ENCODE data around the gene RAPH1.
A peak's percentile ranks its signal among the peaks of the same experiment; 100 is the strongest.
"Not testable (repeated sequence)": the region's sequence is repeated elsewhere in the genome, so short reads cannot be mapped to it uniquely, and the experiment has no call there.

RAPH1 gene

GRCh38 chr2:203476881-203477280 is 58.2 kb downstream of the RAPH1 start:
- no peak for DNase-seq

- DNase-seq: no peak
Observed at GRCh38 chr2:203471323-203471722, 63.8 kb downstream of the RAPH1 start.

GRCh38 chr2:203470371-203470770 is 64.7 kb downstream of the RAPH1 start:
- no peak for DNase-seq

- no peak for DNase-seq
Observed at GRCh38 chr2:203469546-203469945, 65.6 kb downstream of the RAPH1 start.

GRCh38 chr2:203463266-203463678 is 71.8 kb downstream of the RAPH1 start:
- no peak for DNase-seq

- no peak for DNase-seq
Observed at GRCh38 chr2:203462308-203462707, 72.8 kb downstream of the RAPH1 start.

- DNase-seq: no peak
Observed at GRCh38 chr2:203461746-203462145, 73.4 kb downstream of the RAPH1 start.

- DNase-seq: no peak
Observed at GRCh38 chr2:203455209-203455608, 79.9 kb downstream of the RAPH1 start.

GRCh38 chr2:203453858-203454451 is 81.1 kb downstream of the RAPH1 start:
- DNase-seq: peak in 1 of 2 experiments; percentile 49

- DNase-seq: no peak
Observed at GRCh38 chr2:203451689-203452088, 83.4 kb downstream of the RAPH1 start.

GRCh38 chr2:203451011-203451410 is 84.1 kb downstream of the RAPH1 start:
- DNase-seq: no peak

- no peak for DNase-seq
Observed at GRCh38 chr2:203450561-203450960, 84.5 kb downstream of the RAPH1 start.

- no peak for DNase-seq
Observed at GRCh38 chr2:203446780-203447179, 88.3 kb downstream of the RAPH1 start.

- no peak for DNase-seq
Observed at GRCh38 chr2:203446071-203446481, 89.0 kb downstream of the RAPH1 start.

- no peak for DNase-seq
Observed at GRCh38 chr2:203444738-203445137, 90.4 kb downstream of the RAPH1 start.

- no peak for DNase-seq
Observed at GRCh38 chr2:203442463-203442862, 92.6 kb downstream of the RAPH1 start.

GRCh38 chr2:203441463-203441862 is 93.6 kb downstream of the RAPH1 start:
- DNase-seq: no peak

GRCh38 chr2:203440671-203441070 is 94.4 kb downstream of the RAPH1 start:
- no peak for DNase-seq

GRCh38 chr2:203438528-203438927 is 96.6 kb downstream of the RAPH1 start:
- DNase-seq: peak in 1 of 2 experiments; percentile 20

GRCh38 chr2:203437511-203437910 is 97.6 kb downstream of the RAPH1 start:
- no peak for DNase-seq

- DNase-seq: no peak
Observed at GRCh38 chr2:203436496-203436895, 98.6 kb downstream of the RAPH1 start.

- DNase-seq: no peak
Observed at GRCh38 chr2:203432811-203433210, 102.3 kb downstream of the RAPH1 start.

- no peak for DNase-seq
Observed at GRCh38 chr2:203431391-203432185, 103.5 kb downstream of the RAPH1 start.

- DNase-seq: not testable (repeated sequence)
Observed at GRCh38 chr2:203429643-203430042, 105.5 kb downstream of the RAPH1 start.

GRCh38 chr2:203427061-203427460 is 108.0 kb downstream of the RAPH1 start:
- no peak for DNase-seq

Measured in NCI-H2081 (cell line).